Nephron (organoid): ENCODE measurements around the gene FUT8.

Experiments used
- H3K27ac Mint-ChIP-seq, 3 experiments: 2 replicates each; pipeline ENCODE4 v1.8.0; 2020; ENCODE audit warnings: mixed read lengths in 3 of 3, mild to moderate bottlenecking in 2 of 3, moderate library complexity in 1 of 3
- H3K27me3 Mint-ChIP-seq: 2 replicates; pipeline ENCODE4 v1.8.0; 2021; ENCODE audit warnings: low read depth, mild to moderate bottlenecking, moderate library complexity, mixed read lengths
- H3K36me3 Mint-ChIP-seq: 2 replicates; pipeline ENCODE4 v1.8.0; 2020; ENCODE audit warnings: low read depth, mixed read lengths
- H3K4me1 Mint-ChIP-seq: 2 replicates; pipeline ENCODE4 v1.8.0; 2020; ENCODE audit warnings: mixed read lengths
- H3K4me3 Mint-ChIP-seq, 3 experiments: 2 replicates each; pipeline ENCODE4 v1.8.0; 2020; ENCODE audit warnings: mild to moderate bottlenecking in 3 of 3, mixed read lengths in 3 of 3, moderate library complexity in 2 of 3
- H3K9me3 Mint-ChIP-seq: 2 replicates; pipeline ENCODE4 v1.8.0; 2020; ENCODE audit warnings: mixed read lengths
- TF ChIP-seq, protein P1 (sequence below), 3 experiments: fragments of 200-600 bp; sonication (generic); IDR thresholded peaks; one replicate each; pipeline ENCODE4 v1.5.0; 2021; ENCODE audit warnings: antibody characterized with exemption in 3 of 3; ENCODE audit not compliant: unreplicated experiment in 3 of 3

FUT8 gene

DNA sequence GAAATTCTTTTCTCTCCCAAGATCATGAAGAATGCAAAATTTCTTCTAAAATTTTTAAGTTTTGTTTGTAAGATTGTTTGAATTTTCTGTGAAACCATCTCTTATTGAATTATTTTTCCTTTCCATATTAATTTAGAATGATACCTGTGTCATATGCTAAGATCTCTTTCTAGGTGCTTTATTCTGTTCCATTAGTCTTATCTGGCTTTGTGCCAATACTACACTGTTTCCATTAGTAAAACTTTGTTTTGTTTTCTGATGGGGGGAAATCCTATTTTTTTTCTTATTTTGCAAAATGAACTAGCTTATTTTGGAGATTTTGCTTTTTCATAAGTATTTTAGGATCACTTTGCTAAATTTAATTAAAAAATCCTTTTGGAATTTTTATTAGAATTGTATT is 193.9 kb downstream of the FUT8 start:
- TF ChIP-seq, protein P1, sequence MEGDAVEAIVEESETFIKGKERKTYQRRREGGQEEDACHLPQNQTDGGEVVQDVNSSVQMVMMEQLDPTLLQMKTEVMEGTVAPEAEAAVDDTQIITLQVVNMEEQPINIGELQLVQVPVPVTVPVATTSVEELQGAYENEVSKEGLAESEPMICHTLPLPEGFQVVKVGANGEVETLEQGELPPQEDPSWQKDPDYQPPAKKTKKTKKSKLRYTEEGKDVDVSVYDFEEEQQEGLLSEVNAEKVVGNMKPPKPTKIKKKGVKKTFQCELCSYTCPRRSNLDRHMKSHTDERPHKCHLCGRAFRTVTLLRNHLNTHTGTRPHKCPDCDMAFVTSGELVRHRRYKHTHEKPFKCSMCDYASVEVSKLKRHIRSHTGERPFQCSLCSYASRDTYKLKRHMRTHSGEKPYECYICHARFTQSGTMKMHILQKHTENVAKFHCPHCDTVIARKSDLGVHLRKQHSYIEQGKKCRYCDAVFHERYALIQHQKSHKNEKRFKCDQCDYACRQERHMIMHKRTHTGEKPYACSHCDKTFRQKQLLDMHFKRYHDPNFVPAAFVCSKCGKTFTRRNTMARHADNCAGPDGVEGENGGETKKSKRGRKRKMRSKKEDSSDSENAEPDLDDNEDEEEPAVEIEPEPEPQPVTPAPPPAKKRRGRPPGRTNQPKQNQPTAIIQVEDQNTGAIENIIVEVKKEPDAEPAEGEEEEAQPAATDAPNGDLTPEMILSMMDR (IDR thresholded peaks at IDR 0.05; ENCODE audit: unreplicated experiment in 3 of 3), result no peak
- no peaks in the 10 kb centered on the region for H3K9me3 Mint-ChIP-seq
- no peaks in the 10 kb centered on the region for H3K27me3 Mint-ChIP-seq
- no peaks in the 10 kb centered on the region for H3K36me3 Mint-ChIP-seq
- H3K4me3 Mint-ChIP-seq, result no peak overlapping the region
- H3K27ac Mint-ChIP-seq, result no peak overlapping the region
- H3K4me1 Mint-ChIP-seq, result no peaks in the 10 kb centered on the region

GRCh38 chr14:65613131-65613650 is 200.7 kb downstream of the FUT8 start:
- H3K27ac Mint-ChIP-seq, result no peak overlapping the region
- no peaks in the 10 kb centered on the region for H3K4me1 Mint-ChIP-seq
- no peak overlapping the region for H3K4me3 Mint-ChIP-seq
- H3K27me3 Mint-ChIP-seq, result no peaks in the 10 kb centered on the region
- TF ChIP-seq, protein P1 (IDR thresholded peaks at IDR 0.05; ENCODE audit: unreplicated experiment in 3 of 3), result no peak
- H3K9me3 Mint-ChIP-seq, result no peaks in the 10 kb centered on the region
- H3K36me3 Mint-ChIP-seq, result no peaks in the 10 kb centered on the region

GRCh38 chr14:65618996-65619395 is 206.5 kb downstream of the FUT8 start:
- Mint-ChIP-seq H3K27me3 (peaks cover 3% of the 10 kb centered on the region), H3K4me1 (no peaks in the 10 kb centered on the region), H3K9me3 (no peaks in the 10 kb centered on the region), H3K27ac (no peak overlapping the region), H3K36me3 (no peaks in the 10 kb centered on the region), H3K4me3 (no peak overlapping the region)
- TF ChIP-seq, protein P1 (IDR thresholded peaks at IDR 0.05; ENCODE audit: unreplicated experiment in 3 of 3), result no peak

- no peak overlapping the region for H3K4me3 Mint-ChIP-seq
- H3K36me3 Mint-ChIP-seq, result no peaks in the 10 kb centered on the region
- no peaks in the 10 kb centered on the region for H3K4me1 Mint-ChIP-seq
- no peak overlapping the region for H3K27ac Mint-ChIP-seq
- TF ChIP-seq, protein P1 (IDR thresholded peaks at IDR 0.05; ENCODE audit: unreplicated experiment in 3 of 3), result no peak
- H3K9me3 Mint-ChIP-seq, result no peaks in the 10 kb centered on the region
- H3K27me3 Mint-ChIP-seq, result peaks cover 3% of the 10 kb centered on the region
These were observed 207.7 kb downstream of the FUT8 start for GRCh38 chr14:65620195-65620594.

DNA sequence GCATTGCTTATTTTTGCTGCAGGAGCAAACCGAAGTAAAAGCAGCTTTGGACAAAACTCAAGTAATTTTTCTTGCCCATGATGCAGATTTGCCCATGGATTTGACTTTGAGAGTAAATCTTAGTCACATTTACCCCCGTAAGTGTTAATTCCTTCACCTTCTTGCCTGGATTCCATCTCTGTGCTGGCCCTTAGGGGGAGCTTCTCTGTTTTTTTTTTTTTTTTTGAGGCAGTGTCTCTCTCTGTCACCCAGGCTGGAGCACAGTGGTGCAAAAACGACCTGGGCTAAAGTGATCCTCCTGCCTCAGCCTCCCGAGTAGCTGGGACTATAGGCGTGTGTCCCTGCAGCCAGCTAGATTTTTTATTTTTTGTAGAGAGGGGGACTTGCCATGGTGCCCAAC is 210.2 kb downstream of the FUT8 start:
- H3K36me3 Mint-ChIP-seq, result no peaks in the 10 kb centered on the region
- H3K27me3 Mint-ChIP-seq, result peaks cover 3% of the 10 kb centered on the region
- no peaks in the 10 kb centered on the region for H3K4me1 Mint-ChIP-seq
- TF ChIP-seq, protein P1 (IDR thresholded peaks at IDR 0.05; ENCODE audit: unreplicated experiment in 3 of 3), result no peak
- H3K4me3 Mint-ChIP-seq, result no peak overlapping the region
- H3K27ac Mint-ChIP-seq, result no peak overlapping the region
- H3K9me3 Mint-ChIP-seq, result no peaks in the 10 kb centered on the region

DNA sequence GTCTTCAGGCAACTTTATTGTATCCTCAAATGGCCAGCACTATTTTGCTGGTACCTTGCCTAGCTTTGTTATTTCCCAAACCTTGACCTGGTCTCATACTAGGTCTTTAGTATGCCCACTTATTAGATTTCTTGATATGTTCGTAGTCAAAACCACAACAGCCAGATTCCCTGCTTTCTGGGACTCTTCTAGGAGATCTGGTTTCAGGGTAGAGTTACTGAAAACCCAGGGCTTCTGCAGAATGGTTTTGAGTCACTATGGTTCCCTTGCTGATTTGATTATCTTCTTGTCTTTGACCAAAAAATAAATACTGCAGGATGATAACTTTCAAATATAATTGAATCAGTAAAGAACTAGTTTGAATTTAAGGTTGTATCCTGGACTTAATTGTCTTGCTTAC is 211.2 kb downstream of the FUT8 start:
- TF ChIP-seq, protein P1 (IDR thresholded peaks at IDR 0.05; ENCODE audit: unreplicated experiment in 3 of 3), result no peak

More for the DNA sequence above, 211.2 kb downstream of the FUT8 start:
- H3K4me1 Mint-ChIP-seq, result no peaks in the 10 kb centered on the region
- peaks cover 3% of the 10 kb centered on the region for H3K27me3 Mint-ChIP-seq
- H3K36me3 Mint-ChIP-seq, result no peaks in the 10 kb centered on the region
- no peak overlapping the region for H3K4me3 Mint-ChIP-seq
- no peak overlapping the region for H3K27ac Mint-ChIP-seq
- H3K9me3 Mint-ChIP-seq, result no peaks in the 10 kb centered on the region
